Measurements from ENCODE around the gene PRKAG2.

- TF ChIP-seq HINFP (CRISPR knock-in tag; IDR thresholded peaks at IDR 0.05; ENCODE audit: low read depth) (no peak), ZNF546 (CRISPR knock-in tag; conservative IDR thresholded peaks at IDR 0.05) (no peak), REST (IDR thresholded peaks at IDR 0.05; ENCODE audit: borderline replicate concordance in 1 of 2, low read depth in 1 of 2, low read length in 2 of 2) (no peak), JARID2 (CRISPR knock-in tag; IDR thresholded peaks at IDR 0.05; ENCODE audit: insufficient replicate concordance) (no peak), POLR2AphosphoS5 (IDR thresholded peaks at IDR 0.05; ENCODE audit: low read depth, low read length) (no peak), SRSF1 (optimal IDR thresholded peaks at IDR 0.05; ENCODE audit: low read depth, low read length) (no peak), CREB1 (IDR thresholded peaks at IDR 0.05) (no peak), CREB1 (CRISPR knock-in tag; IDR thresholded peaks at IDR 0.05) (no peak), ETS1 (CRISPR knock-in tag; IDR thresholded peaks at IDR 0.05) (no peak), ZNF839 (CRISPR knock-in tag; IDR thresholded peaks at IDR 0.05; ENCODE audit: borderline replicate concordance) (no peak), IRF2 (CRISPR knock-in tag; IDR thresholded peaks at IDR 0.05) (no peak)
- TF ChIP-seq, protein P1, sequence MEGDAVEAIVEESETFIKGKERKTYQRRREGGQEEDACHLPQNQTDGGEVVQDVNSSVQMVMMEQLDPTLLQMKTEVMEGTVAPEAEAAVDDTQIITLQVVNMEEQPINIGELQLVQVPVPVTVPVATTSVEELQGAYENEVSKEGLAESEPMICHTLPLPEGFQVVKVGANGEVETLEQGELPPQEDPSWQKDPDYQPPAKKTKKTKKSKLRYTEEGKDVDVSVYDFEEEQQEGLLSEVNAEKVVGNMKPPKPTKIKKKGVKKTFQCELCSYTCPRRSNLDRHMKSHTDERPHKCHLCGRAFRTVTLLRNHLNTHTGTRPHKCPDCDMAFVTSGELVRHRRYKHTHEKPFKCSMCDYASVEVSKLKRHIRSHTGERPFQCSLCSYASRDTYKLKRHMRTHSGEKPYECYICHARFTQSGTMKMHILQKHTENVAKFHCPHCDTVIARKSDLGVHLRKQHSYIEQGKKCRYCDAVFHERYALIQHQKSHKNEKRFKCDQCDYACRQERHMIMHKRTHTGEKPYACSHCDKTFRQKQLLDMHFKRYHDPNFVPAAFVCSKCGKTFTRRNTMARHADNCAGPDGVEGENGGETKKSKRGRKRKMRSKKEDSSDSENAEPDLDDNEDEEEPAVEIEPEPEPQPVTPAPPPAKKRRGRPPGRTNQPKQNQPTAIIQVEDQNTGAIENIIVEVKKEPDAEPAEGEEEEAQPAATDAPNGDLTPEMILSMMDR (CRISPR knock-in tag; IDR thresholded peaks at IDR 0.05): no peak
- TF ChIP-seq, protein P2, sequence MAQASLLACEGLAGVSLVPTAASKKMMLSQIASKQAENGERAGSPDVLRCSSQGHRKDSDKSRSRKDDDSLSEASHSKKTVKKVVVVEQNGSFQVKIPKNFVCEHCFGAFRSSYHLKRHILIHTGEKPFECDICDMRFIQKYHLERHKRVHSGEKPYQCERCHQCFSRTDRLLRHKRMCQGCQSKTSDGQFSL (CRISPR knock-in tag; IDR thresholded peaks at IDR 0.05): no peak
These were observed 364.6 kb downstream of the PRKAG2 start for GRCh38 chr7:151512353-151512752.
